ENCODE data around the gene ABLIM2. TPM values are rescaled to one million over a fixed set of nuclear protein-coding genes. Genes with fewer than 3 reads are reported as not detected.

Gene ABLIM2
- total and polyA plus RNA-seq, 2 experiments from 2014 or later: 1.5 to 4.3 TPM

DNA sequence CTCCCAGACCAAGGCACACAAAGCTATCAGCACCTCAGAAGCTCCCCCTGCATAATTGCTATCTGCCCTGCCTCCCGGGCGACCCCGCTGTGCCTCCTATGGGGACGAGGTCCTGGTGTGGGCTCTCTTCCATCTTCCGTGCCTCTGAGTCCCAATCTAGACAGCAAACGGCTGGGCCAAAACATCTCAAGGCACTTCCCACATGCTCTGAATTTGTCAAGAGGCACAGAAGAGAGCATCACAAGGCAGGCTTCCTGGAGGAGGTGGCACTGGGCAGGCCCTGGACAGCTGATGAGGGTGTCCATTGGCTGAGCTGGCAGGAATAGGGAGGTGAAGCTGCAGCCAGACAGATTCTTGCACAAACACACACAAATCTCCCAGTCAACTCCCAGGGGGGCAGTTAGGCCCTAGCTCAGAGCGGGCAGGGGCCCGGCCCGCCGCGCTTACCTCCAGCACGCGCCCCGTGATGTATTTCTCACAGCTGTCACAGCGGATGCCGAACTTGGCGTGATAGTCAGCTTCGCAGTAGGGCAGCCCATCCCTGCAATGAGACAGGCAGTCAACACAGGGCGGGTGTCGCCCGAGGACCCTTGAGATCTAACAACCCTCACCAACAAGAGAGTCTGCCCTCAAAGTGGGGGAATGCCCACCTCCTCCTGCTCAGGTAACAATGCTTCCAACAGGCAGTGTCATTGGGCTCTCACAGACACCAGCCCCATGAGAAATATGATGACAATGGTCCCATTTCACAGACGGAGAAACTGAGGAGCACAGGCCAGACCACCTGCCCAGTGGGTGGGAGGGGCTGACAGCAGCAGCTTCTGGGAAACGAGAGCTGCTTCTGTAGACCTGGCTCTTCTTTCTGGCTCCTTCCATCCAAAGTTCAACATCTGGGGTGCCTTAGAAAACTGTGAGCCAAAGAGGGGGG lies 81.2 kb downstream of the ABLIM2 start:
- no peak overlapping the region for H3K27ac ChIP-seq (ENCODE audit: low read depth)

More for the DNA sequence above, 81.2 kb downstream of the ABLIM2 start:
- Histone ChIP-seq H3K79me2 (replicated peaks; ENCODE audit: insufficient read depth) (no peaks in the 10 kb centered on the region), H3K4me3 (no peak overlapping the region), H3K36me3 (ENCODE audit: insufficient read depth) (no peaks in the 10 kb centered on the region), H3K4me2 (no peak overlapping the region), H3K4me1 (ENCODE audit: insufficient read depth) (no peaks in the 10 kb centered on the region), H3F3A (replicated peaks; ENCODE audit: low read depth) (no peaks in the 10 kb centered on the region), H3K9me2 (ENCODE audit: insufficient read depth) (no peaks in the 10 kb centered on the region), H2AFZ (no peak overlapping the region), H4K20me1 (replicated peaks; ENCODE audit: insufficient read depth) (no peaks in the 10 kb centered on the region), H3K27me3 (ENCODE audit: insufficient read depth) (no peaks in the 10 kb centered on the region)
- H3K27me3 Mint-ChIP-seq (ENCODE audit: insufficient read depth, low read depth, poor library complexity): peaks cover 10% of the 10 kb centered on the region
- H3K9me3 Mint-ChIP-seq: no peaks in the 10 kb centered on the region; the same call in 2 of the 3 replicates
- DNase-seq (ENCODE audit: low spot score) (no peak), ATAC-seq (no peak)
- no peaks in the 10 kb centered on the region for H3K36me3 Mint-ChIP-seq (ENCODE audit: low read depth)
- H3K4me3 Mint-ChIP-seq: no peak overlapping the region
- no peak for TF ChIP-seq STAT1 (IDR thresholded peaks at IDR 0.05; ENCODE audit: unreplicated experiment)
- no peak for TF ChIP-seq JUNB (IDR thresholded peaks at IDR 0.05; ENCODE audit: unreplicated experiment)
- no peak for TF ChIP-seq ETS1 (IDR thresholded peaks at IDR 0.05)
- no peak for TF ChIP-seq CREB1 (CRISPR knock-in tag; IDR thresholded peaks at IDR 0.05; ENCODE audit: low read depth)
- no peak for TF ChIP-seq NANOG (IDR thresholded peaks at IDR 0.05; ENCODE audit: borderline replicate concordance)
- no peak for TF ChIP-seq ZNF114 (CRISPR knock-in tag; IDR thresholded peaks at IDR 0.05)
- TF ChIP-seq ZNF462 (CRISPR knock-in tag; IDR thresholded peaks at IDR 0.05): no peak
- no peak for TF ChIP-seq EZH2phosphoT487 (IDR thresholded peaks at IDR 0.05; ENCODE audit: unreplicated experiment)
- TF ChIP-seq REST (IDR thresholded peaks at IDR 0.05; ENCODE audit: unreplicated experiment): no peak
- peaks cover 33% of the 10 kb centered on the region for H3K4me1 Mint-ChIP-seq
- no peak overlapping the region for H3K27ac Mint-ChIP-seq
